Activated CD8-positive, alpha-beta T cell treated with anti-CD3 and anti-CD28 coated beads for 36 hours (primary cell): ENCODE measurements around the gene SEMA5B. TPM values are rescaled to one million over a fixed set of nuclear protein-coding genes. Genes with fewer than 3 reads are reported as not detected.

Experiments
- ATAC-seq: fragments of 200-7000 bp; cut with Tn5 transposase; one replicate; pipeline ENCODE4 v1.10.0; 2021; ENCODE audit warnings: mild to moderate bottlenecking, moderate library complexity
- CTCF ChIA-PET: fragments of 350-600 bp; sonication (Branson Sonifier 250); formaldehyde crosslinking; loops from one replicate; lab custom pipeline; 2021; ENCODE audit warnings: antibody characterized with exemption; lab: Charles Lee
- POLR2A ChIA-PET: fragments of 350-600 bp; sonication (Branson Sonifier 250); formaldehyde crosslinking; loops from one replicate; lab custom pipeline; 2021; ENCODE audit warnings: antibody characterized with exemption; lab: Charles Lee
- DNase-seq: peaks from one replicate; pipeline ENCODE4 v3.0.0-alpha.2; 2020
- H3K27ac Mint-ChIP-seq: one replicate; pipeline ENCODE4 v1.8.0; 2021; ENCODE audit warnings: mild to moderate bottlenecking, mixed read lengths
- H3K27me3 Mint-ChIP-seq: one replicate; pipeline ENCODE4 v1.8.0; 2021; ENCODE audit warnings: mixed read lengths
- H3K36me3 Mint-ChIP-seq: one replicate; pipeline ENCODE4 v1.8.0; 2021; ENCODE audit warnings: low read depth, mixed read lengths
- H3K4me1 Mint-ChIP-seq: one replicate; pipeline ENCODE4 v1.8.0; 2021; ENCODE audit warnings: low read depth, mixed read lengths
- H3K4me3 Mint-ChIP-seq: one replicate; pipeline ENCODE4 v1.8.0; 2021; ENCODE audit warnings: mild to moderate bottlenecking, moderate library complexity, mixed read lengths
- H3K9me3 Mint-ChIP-seq: one replicate; pipeline ENCODE4 v1.8.0; 2021; ENCODE audit warnings: mixed read lengths
- intact Hi-C: fragments of 100-400 bp; cut with micrococcal nuclease; formaldehyde crosslinking; loops from one replicate; pipeline ENCODE4 v1.10.0; 2022
- total RNA-seq, 2 experiments: library from RNA; stranded (reverse); gene quantifications; one replicate each; pipeline ENCODE4 v1.2.3, GENCODE V29; 2021
- TF ChIP-seq, protein P1 (sequence below): fragments of 200-600 bp; IDR thresholded peaks from one replicate; pipeline ENCODE4 v1.8.0; 2022; ENCODE audit warnings: antibody characterized with exemption, mild to moderate bottlenecking

The SEMA5B gene
- total RNA-seq, 2 experiments from 2014 or later: not detected

DNA sequence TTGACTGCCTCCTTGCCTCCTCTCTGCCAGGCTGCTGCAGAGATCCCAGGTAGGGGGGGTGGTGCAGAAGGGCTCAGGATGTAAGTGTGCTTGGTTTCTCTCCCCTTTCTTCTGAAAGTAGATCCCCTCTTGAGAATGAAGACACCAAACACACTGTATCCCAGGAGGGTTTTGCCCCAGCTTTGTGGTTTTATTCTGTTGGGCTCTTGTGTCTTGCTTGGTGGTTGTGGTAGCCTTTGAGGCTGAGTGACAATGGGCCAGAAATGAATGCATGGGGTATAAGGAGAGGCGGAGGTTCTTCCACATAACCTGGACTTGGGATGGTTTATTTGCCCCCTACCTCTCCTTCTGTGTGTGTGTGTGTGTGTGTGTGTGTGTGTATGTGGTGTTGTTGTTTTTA lies 45.0 kb upstream of the SEMA5B start:
- POLR2A ChIA-PET: no interaction called here
- no peaks in the 10 kb centered on the region for H3K27me3 Mint-ChIP-seq
- peaks cover 34% of the 10 kb centered on the region for H3K4me1 Mint-ChIP-seq
- intact Hi-C loops: no loop called here
- H3K9me3 Mint-ChIP-seq: no peaks in the 10 kb centered on the region
- no peak overlapping the region for H3K4me3 Mint-ChIP-seq
- DNase-seq (no peak), ATAC-seq (peak; percentile 9)
- no peak overlapping the region for H3K27ac Mint-ChIP-seq
- CTCF ChIA-PET: no interaction called here
- TF ChIP-seq, protein P1, sequence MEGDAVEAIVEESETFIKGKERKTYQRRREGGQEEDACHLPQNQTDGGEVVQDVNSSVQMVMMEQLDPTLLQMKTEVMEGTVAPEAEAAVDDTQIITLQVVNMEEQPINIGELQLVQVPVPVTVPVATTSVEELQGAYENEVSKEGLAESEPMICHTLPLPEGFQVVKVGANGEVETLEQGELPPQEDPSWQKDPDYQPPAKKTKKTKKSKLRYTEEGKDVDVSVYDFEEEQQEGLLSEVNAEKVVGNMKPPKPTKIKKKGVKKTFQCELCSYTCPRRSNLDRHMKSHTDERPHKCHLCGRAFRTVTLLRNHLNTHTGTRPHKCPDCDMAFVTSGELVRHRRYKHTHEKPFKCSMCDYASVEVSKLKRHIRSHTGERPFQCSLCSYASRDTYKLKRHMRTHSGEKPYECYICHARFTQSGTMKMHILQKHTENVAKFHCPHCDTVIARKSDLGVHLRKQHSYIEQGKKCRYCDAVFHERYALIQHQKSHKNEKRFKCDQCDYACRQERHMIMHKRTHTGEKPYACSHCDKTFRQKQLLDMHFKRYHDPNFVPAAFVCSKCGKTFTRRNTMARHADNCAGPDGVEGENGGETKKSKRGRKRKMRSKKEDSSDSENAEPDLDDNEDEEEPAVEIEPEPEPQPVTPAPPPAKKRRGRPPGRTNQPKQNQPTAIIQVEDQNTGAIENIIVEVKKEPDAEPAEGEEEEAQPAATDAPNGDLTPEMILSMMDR: no peak
- H3K36me3 Mint-ChIP-seq: peaks cover 8% of the 10 kb centered on the region

DNA sequence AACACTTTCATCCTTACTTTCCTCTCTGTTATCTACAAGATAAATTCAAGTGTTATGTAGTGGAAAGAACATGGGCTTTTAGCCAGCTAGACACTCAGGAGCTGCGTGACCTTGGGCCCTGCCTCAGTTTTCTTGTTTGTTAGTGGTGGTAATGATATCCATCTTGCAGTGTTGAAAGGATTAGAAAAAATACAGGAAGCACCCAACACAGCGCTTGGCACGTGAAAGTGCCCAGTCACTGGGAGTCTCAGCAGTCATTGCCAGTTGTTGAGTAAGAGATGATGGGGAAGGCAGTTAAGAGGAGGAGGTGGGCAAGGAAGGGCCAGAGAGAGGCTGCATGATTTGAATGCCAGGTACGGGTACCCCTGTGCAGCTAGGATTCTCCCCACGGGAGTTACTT lies 44.6 kb upstream of the SEMA5B start:
- Mint-ChIP-seq H3K27me3 (no peaks in the 10 kb centered on the region), H3K4me3 (no peak overlapping the region), H3K27ac (no peak overlapping the region), H3K9me3 (no peaks in the 10 kb centered on the region), H3K36me3 (peaks cover 8% of the 10 kb centered on the region), H3K4me1 (peaks cover 34% of the 10 kb centered on the region)
- intact Hi-C loops: no loop called here
- DNase-seq: no peak
- TF ChIP-seq, protein P1: no peak
- no peak for ATAC-seq
- ChIA-PET POLR2A (no interaction called here), CTCF (no interaction called here)

DNA sequence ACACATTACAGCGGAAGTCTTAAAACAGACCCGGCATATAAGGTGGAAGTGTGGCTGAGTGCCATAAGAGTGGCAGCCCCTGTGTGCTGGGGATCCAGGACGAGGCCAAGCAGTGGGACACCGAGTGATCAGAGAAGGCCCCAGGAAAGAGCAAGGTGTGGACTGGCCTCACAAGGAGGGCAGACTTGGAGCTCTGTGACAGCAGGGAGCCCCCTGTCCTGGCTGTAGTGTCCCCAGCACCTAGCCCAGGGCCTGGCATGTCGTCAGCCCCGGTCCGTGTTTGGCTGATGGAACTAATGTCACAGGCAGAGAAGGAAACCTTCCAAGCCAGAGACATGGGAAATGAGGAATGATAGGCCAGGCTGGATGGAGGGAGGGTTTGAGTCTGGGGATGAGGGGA lies 44.0 kb upstream of the SEMA5B start:
- Mint-ChIP-seq H3K36me3 (peaks cover 8% of the 10 kb centered on the region), H3K27ac (no peak overlapping the region), H3K9me3 (no peaks in the 10 kb centered on the region), H3K4me1 (peaks cover 33% of the 10 kb centered on the region), H3K27me3 (no peaks in the 10 kb centered on the region), H3K4me3 (no peak overlapping the region)
- no peak for DNase-seq
- CTCF ChIA-PET: interaction anchor here (0.7 to 0.9 kb wide), 2 partner anchors 8 to 129 kb away, joined by 3 read pairs; no protein-coding TSS in a partner anchor
- POLR2A ChIA-PET: no interaction called here
- TF ChIP-seq, protein P1: no peak
- intact Hi-C loops: no loop called here
- ATAC-seq: no peak

DNA sequence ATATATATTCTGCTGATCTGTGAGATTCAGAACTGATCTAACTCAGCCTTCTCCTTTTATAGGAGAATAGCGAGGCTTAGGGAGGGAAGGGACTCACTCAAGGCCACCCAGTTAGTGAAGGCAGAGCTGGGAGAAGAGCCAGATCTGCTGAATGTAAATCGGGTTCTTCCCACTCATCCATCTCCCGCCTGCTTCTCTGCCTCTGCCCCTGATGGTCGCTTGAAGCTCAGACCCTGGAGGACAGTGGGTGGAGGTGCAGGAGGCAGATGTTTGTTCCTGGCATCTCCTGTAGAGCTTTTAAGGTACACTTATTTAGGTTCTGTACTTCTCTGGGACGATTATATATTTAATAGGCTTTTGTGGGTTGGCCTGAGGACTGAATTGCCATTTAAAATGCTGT lies 43.6 kb upstream of the SEMA5B start:
- Mint-ChIP-seq H3K36me3 (peaks cover 8% of the 10 kb centered on the region), H3K4me1 (peaks cover 33% of the 10 kb centered on the region), H3K27me3 (no peaks in the 10 kb centered on the region), H3K27ac (no peak overlapping the region), H3K4me3 (no peak overlapping the region), H3K9me3 (no peaks in the 10 kb centered on the region)
- TF ChIP-seq, protein P1: no peak
- intact Hi-C loops: no loop called here
- ChIA-PET POLR2A (no interaction called here), CTCF (interaction anchor here (0.7 to 0.9 kb wide), 2 partner anchors 8 to 129 kb away, joined by 3 read pairs; no protein-coding TSS in a partner anchor)
- DNase-seq (no peak), ATAC-seq (no peak)

DNA sequence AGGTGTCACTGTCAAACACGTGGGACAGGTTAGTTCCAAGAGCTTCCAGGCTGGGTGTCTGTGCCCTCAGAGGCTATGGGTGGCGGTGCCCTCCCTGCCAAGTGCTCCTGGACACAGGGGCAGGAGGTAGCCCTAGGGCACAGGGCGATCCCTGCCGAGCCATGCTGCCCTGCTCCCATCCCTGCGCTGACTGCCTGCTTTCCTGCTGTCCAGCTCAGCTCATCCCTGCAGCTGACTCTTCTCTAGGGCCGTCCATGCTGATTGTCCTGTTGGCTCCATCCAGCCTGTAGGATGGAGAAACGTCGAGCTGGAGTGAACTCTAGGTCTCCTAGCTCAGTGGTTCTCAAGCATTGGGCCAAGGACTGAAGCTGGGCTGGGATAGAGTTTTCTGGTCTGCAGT lies 42.9 kb upstream of the SEMA5B start:
- no peak overlapping the region for H3K4me3 Mint-ChIP-seq
- H3K27ac Mint-ChIP-seq: no peak overlapping the region
- ATAC-seq: no peak
- ChIA-PET POLR2A (no interaction called here), CTCF (interaction anchor here (0.9 kb wide), 1 partner anchor 9 kb away, joined by 3 read pairs; no protein-coding TSS in a partner anchor)
- H3K4me1 Mint-ChIP-seq: peaks cover 33% of the 10 kb centered on the region
- H3K9me3 Mint-ChIP-seq: no peaks in the 10 kb centered on the region
- DNase-seq: no peak
- peaks cover 8% of the 10 kb centered on the region for H3K36me3 Mint-ChIP-seq
- H3K27me3 Mint-ChIP-seq: no peaks in the 10 kb centered on the region
- TF ChIP-seq, protein P1: no peak
- intact Hi-C loops: no loop called here
